Gastroesophageal sphincter (tissue), 2 donors: ENCODE data around the gene GPR62.

ENCODE experiments used
- POLR2A ChIP-seq, 2 donors: fragments of 450-650 bp; IDR thresholded peaks; one replicate each; pipeline ENCODE4 v1.6.1; 2017; ENCODE audit warnings: antibody characterized with exemption in 2 of 2, mild to moderate bottlenecking in 2 of 2, moderate library complexity in 1 of 2
- POLR2AphosphoS5 ChIP-seq: sonication (generic); formaldehyde crosslinking; IDR thresholded peaks from one replicate; pipeline ENCODE4 v1.6.1; 2017; ENCODE audit warnings: antibody characterized with exemption

GRCh38 chr3:51941798-51942602 lies 13.2 kb upstream of the GPR62 start, which contains the start of the genes PARP3 and RRP9:
- TF ChIP-seq POLR2A (IDR thresholded peaks at IDR 0.05) (peak; percentile 73 to 75), POLR2AphosphoS5 (peak; percentile 69)
